Embryonic facial prominence (tissue), 1 donor: ENCODE measurements around the gene SOX15.
A peak's percentile ranks its signal among the peaks of the same experiment; 100 is the strongest.
"Not testable (repeated sequence)": the region's sequence is repeated elsewhere in the genome, so short reads cannot be mapped to it uniquely, and the experiment has no call there.

Experiments
- DNase-seq: peaks from one replicate; pipeline ENCODE4 v3.0.0-alpha.2; 2016; ENCODE audit errors: extremely low spot score

Gene SOX15

DNA sequence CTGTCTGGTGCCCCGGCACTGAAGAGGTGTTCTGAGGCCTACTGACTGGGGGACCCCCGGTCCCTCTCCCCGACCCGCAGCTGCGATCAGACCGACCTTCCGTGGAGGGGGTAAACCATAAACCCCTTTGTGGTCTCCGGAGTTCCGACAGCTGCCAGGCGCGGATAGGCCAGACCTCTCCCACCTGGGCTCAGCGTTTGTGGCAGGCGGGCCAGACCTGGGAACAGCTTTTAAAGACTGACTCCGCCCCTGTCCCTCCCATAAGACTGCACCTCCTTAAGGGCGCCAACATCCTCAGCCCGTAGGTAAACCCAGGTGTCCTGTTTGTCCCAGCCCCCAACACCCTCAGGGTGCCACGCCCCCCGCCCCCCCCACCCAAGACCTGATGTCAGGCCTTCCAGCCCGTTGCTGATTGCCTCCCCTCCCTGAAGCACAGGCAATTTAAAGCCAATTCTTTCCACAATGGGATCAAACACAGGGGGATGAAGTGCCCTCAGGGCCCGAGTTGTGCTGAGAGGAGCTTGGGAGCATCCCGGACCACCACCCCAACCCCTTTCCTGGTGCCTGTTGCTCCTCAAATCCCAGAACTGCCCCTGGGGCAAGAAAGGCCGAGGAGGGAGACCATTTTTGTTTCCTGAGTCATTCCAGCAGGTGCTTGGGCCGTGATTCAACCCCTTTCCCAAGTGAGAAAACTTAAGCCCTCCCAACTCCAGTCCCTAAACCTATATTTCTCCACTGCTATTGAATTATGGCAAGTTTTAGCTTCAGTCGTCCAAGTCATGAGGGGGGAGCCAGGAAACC, at the start of gene SOX15:
Gene SOX15, minus strand, starts transcription at position 204 of the 801 bp plus-strand sequence. CDS start 418 bp downstream, outside the sequence.
- DNase-seq: no peak

DNA sequence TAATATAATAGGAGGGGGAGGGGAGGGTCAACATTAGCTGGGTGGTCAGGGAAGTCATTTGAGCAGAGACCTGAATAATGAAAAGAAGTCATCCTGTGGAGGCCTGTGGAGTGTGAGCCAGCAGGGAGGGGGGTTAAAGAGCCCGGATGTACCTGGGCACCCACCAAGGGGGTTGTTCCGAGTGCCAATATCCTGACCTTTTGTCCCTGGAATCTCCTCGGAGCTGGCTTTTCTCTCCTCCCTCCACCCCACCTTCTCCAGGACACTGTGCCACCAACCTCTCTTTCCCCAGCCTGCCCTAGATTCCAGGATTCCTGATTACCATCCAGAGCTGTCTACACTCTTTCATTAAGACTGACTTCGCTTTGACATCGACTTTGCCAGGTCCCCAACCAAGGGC, 46.3 kb upstream of the SOX15 start:
- no peak for DNase-seq

DNA sequence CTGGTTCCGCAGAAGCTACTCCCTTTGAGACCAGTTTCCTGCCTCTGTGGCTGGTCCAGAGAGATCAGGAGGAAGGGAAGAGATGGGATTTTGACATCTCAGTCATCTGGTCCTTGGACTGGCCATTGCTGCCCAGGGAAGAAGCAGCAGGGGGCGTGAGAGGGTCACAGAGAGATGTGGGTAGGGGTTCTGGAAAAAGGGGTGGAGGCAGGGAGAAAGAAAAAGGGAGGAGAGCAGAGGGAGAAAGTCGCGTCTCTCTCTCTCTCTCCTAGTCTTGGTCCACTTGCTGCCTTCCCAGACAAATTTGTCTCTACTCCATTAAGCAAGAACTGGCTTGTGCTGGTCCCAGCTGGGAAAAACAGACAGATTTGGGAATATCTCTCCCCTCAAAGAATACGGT, 44.5 kb upstream of the SOX15 start:
- no peak for DNase-seq

DNA sequence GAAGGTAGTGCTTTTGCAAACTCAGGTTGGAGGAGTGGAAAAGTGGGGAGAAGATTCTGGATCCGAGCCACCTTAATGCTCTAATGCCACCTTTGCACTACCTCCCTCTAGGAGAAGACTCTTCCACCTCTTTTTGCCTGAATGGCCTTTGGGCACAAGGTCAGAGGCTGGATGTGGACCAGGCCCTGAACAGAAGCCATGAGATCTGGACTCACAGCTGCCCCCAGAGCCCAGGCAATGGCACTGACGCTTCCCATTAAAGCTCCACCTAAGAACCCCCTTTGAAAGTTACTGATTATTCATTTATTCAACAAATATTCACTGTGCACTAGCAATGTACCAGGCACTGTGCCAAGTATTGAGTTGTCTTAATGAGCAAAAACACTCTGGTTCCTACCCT, 43.2 kb upstream of the SOX15 start:
- no peak for DNase-seq

DNA sequence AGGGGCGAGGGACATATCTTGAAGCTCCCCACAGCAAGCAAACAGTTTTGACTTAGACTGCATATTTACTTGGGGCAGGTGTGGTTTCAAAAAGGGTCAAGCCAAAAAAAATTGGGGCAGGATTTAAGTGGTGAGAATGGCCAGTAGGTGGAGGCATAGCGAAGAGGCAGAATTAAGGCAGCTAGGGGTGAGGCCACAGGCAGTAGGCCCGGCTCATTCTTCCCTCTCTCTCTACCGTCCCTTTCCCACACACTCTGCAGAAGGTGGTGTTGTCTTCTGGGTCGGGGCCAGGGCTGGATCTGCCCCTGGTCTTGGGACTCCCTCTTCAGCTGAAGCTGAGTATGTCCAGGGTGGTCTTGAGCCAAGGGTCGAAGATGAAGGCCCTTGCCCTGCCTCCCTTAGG, 42.6 kb upstream of the SOX15 start:
- no peak for DNase-seq

DNA sequence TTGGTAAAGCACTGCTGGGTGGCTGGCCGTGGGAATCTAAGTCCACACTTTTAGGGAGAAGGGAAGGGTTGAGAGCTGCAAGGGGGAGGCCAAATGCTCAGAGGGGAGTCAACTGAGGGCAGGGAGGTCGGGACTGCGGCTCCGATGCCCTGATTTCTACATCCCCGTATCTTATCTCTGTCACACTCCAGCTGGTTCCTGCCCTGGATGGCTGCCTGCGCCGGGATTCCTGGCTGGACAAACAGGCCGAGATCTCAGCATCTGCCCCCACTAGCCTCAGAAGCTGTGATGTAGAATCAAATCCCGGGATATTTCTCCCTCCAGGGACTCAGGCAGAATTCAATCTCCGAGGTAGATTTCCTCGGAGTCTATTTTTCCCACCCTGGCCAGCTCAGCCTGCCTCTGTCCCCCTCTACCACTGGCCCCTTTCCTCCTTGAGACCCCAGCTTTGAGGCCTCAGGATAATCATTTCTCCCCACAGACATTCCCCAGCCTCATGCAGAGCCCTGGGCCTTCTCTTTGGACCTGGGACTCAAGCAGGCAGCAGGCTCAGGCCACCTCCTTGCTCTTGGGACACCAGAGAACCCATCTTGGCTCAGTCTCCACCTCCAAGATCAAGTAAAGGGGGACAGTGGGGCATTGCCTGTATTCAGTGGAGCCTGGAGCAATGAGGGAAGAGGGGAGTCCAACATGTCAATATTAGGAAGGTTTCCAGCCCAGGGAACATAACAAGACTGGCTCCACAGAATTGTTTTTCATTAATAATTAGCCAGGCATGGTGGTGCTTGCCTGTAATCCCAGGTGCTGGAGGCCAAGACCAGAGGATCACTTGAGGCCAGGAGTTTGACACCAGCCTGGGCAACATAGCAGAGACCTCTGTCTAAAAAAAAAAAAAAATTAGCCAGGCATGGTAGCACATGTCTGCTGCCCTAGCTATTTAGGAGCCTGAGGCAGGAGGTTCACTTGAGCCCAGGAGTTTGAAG, 41.8 kb upstream of the SOX15 start:
- DNase-seq: no peak

DNA sequence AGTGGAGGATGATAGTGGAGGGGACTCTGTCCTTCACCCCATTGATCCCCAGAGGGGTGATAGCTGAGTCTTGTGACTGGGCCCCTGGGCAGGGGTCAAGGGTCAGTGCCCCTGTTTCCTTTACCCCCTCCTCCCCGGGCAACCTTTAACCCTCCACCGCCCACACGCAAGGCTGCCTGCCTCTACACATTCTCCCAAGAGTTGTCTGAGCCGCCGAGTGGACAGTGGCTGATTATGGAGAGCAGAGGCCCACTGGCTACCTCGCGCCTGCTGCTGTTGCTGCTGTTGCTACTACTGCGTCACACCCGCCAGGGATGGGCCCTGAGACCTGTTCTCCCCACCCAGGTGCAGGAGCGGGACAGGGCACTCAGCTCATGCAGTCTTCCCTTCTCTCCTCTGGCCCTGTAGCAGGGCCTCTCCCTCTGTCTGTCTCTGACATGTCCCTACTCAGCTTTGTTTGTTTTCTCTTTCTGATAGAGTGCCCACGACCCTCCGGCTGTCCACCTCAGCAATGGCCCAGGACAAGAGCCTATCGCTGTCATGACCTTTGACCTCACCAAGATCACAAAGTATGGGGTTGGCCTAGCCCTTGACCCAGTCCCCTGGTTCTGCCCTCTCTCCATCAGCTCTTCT, 40.2 kb upstream of the SOX15 start, which contains the start of gene SHBG:
Gene SHBG, plus strand, starts transcription at position 197 of the 633 bp plus-strand sequence. Its CDS starts 38 bp downstream, at position 235.
- DNase-seq: no peak

DNA sequence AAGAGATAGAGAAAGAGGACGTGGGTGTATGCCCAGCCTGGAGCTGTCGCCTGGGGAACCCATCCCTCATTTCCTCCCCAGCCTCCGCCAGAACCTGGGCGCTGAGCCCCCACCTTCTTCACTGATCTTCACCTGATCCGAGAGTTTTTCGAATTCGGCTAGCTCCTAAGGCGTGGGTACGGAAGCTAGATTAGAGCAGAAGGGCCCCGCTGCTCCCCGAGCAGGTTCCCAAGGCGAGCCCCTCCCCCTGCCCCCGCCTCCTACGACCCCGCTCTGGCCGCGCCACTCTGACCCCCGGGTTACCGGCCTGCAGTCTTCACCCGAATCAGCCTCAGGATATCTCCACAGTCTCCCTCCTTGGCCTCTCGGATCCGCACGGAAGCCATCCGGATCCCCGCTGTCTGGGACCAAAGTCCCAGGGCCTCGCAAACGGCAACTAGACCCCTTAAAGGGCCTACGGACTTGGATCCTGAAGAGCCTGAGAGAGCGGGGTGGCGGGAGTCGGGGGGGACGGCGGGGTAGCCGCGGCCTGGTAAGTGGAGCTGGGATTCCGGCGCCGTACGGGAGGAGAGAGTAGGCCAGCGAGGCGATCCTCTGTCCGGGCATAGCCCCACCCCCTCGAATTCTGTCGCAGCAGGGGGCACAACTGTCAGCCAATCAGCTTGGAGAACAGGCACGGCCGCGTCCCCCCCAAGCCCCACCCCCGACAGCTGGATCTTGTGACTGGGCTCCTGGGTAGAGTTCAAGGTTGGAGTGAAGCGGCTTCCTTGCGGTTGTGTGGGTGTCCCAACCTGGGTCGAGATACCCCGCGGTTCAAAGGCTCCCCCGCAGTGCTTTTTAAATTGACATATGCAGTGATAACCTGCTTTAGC, 37.6 kb upstream of the SOX15 start, which contains the start of gene SAT2:
Gene SAT2, minus strand, starts transcription at position 572 of the 872 bp plus-strand sequence. Its CDS starts 186 bp downstream, at position 386.
- peak; percentile 74 for DNase-seq

DNA sequence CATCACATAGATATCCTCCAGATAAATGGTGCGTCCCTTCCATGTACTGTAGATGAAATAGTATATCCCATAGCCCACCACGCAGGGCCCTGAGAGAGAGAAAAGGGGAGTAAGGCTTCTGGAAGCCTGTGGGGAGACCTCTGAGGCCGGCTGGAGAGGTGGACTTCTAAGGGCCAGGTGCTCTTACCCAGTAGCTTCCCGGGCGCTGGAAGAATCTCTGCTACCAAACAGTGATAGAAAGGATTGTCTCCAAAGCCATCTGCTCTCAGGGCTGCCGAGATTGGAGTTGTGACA, 37.0 kb upstream of the SOX15 start:
- DNase-seq: no peak

DNA sequence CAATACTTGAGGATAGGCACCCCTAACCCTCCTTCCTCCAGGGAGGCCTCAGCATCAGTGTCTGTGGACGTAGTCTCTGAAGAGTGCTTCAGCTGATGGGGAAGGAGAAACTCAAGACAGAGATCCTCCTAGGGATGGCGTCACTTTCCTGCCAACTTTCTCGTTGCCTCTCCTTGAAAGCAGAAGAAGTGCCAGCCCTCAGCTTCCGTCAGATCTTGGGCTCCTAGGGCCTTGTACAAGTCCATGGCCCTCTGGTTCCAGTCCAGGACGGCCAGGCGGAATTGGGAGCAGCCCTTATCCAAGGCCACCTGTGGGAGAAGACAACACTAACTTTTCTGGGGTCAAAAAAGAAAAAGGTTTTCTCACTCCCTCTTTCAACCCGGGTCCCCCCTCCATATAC, 36.4 kb upstream of the SOX15 start:
- no peak for DNase-seq

DNA sequence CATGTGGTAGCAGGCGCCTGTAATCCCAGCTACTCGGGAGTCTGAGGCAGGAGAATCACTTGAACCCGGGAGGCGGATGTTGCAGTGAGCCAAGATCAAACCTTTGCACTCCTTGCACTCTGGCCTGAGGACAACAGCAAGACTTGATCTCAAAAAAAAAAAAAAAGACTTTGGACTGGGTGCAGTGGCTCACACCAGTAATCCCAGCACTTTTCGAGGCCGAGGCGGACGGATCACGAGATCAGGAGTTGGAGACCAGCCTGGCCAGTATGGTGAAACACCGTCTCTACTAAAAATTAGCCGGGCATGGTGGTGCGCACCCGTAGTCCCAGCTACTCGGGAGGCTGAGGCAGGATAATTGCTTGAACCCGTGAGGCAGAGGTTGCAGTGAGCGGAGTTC, 35.9 kb upstream of the SOX15 start:
- DNase-seq: not testable (repeated sequence)

DNA sequence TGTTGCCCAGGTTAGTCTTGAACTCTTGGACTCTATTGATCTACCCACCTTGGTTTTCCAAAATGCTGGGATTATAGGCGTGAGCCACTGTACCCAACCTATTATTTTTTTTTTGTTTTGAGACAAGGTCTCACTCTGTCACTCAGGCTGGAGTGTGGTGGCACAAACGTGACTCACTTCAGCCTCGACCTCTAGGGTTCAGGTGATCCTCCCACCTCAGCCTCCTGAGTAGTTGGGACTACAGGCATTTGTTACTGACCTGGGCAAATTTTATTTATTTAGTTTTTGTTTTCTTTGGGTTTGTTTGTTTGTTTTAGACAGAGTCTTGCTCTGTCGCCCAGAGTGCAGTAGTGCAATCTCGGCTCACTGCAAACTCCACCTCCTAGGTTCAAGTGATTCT, 33.8 kb upstream of the SOX15 start:
- no peak for DNase-seq

DNA sequence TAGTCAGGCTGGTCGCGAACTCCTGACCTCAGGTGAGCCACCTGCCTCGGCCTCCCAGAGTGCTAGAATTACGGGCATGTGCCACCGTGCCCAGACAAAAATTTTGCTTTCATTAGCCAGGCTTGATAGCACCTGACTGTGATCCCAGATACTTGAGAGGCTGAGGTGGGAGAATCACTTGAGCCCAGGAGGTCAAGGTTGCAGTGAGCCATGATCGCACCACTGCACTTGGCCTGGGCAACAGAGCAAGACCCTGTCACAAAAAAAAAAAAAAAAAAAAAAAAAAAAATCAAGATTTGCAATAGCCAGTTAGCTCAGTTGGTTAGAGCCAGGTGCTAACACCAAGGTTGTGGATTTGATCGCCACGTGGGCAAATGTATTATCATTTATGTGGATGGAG, 30.9 kb upstream of the SOX15 start:
- DNase-seq: no peak

DNA sequence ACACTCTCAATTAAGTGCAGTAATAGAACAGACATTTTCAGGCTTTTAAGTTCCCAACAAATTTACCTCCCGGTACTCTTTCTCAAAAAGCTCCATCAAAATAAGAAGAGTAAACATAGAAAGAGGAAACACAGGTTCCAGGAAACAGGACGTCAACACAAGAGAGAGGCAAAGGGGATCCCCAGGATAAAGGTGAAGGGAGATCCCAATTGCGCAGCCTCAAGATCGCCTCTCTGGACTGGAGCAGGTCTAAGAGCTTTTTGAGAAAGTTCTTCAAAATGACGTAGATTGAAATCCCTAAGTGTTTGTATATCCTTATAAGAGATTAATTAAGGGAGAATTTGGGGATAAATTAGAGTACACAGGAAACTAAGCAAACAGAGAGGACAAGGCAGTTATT, 28.7 kb upstream of the SOX15 start:
- no peak for DNase-seq

DNA sequence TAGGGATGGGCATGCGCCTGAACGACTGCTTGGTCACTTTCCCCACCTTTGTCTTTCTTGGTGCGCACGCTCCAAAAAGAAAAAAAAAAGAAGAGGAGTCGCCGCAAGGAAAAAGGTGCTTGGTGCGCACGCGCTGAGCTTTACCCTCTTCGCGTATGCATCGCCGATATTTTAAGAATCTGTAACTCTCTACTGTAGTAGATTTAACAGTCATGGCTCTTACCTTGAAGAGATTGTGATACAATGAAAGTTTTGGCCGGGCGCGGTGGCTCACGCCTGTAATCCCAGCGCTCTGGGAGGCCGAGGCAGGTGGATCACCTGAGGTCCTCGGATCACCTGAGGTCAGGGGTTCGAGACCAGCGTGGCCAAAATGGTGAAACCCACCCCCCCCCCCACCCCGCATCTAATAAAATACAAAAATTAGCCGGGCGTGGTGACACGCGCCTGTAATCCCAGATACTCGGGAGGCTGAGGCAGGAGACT, 25.4 kb upstream of the SOX15 start:
- no peak for DNase-seq

DNA sequence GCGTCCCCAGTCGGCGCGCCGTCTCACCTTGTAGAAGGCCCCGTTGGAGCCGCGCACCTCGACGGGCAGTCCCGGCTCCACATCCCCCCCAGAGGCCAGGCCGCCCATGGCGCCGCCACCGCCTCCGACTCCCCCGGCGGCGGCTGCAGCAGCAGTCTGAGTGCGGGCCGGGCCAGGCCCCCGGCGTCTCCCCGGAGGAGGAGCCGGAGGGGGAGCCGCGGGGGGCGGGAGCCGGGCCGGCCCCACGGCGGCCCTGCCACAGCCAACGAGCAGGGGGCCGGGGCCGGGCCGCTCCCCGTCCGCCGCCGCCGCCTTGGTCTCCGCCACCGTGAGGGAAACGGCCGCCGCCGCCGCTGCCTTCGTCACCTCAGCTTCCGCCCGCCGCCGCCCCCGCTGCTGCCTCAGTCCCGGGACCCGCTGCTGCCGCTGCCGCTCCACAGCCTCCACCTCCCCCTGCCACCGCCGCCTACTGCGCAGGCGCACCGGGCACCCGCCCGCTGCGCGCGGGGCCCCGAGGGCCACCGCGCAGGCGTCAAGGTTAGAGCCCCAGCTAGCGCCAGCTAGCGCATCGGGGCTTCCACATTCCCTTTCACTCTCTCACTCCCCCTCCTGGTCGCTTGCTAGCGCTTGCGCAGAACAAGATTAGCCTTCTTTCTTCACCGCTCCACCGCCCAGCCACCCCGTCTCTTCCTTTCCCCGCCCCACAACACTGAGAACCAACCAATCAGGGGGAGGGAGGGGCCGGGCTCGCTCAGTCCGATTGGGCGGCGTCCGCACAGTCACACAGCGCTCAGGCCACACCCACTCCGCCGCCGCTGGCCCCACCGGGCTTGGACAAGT, 24.8 kb upstream of the SOX15 start, which contains the start of gene FXR2:
Gene FXR2, minus strand, starts transcription at position 473 of the 840 bp plus-strand sequence. Its CDS starts 365 bp downstream, at position 108.
- peak; percentile 100 for DNase-seq

DNA sequence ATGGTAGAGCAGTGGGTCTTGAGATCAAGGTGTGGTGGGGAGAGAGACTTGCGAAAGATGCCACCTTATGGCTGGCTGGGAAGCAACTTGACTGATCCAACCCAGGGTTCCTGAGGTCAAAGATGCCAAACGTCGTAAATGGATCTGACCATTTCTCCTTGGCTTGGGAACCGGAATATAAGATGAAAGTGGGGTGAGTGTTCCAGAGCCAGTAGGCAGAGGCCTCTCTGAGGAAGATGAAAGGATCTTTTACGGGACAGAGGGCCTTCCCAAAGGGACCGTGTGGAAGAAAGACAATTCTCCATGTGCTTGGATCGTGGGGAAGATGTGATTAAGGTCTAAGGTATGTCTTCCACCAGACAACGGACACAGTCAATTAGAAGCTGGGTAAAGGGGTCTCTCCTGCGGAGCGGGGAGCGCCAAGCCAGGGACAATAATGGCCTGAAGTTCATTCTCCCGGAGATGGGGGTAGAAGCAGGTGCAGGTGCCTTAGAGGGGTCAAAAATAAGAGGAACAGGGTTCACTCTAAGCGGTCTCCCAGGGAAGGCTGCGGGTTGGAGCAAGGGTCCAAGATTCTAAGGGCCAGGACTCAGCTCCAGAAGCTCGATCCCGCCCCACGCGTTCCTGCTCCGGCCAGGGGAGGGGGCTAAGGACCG, 24.0 kb upstream of the SOX15 start:
- no peak for DNase-seq

DNA sequence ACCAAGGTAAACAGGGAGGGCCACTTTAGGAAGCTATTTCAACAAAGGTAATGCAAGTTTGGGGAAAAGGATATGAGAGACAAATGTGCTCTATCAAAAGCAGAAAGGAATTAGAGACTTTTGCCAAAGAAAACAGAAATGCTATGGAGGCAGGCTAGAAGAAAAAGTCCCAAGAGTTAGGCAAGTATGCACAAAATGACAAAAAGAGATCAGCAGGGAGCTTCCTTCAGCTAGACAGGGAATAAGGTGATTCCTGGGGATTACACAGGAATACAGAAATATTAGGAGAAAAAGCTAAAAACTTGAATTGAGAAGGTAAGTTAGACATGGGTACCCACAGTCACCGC, 22.4 kb upstream of the SOX15 start:
- no peak for DNase-seq

DNA sequence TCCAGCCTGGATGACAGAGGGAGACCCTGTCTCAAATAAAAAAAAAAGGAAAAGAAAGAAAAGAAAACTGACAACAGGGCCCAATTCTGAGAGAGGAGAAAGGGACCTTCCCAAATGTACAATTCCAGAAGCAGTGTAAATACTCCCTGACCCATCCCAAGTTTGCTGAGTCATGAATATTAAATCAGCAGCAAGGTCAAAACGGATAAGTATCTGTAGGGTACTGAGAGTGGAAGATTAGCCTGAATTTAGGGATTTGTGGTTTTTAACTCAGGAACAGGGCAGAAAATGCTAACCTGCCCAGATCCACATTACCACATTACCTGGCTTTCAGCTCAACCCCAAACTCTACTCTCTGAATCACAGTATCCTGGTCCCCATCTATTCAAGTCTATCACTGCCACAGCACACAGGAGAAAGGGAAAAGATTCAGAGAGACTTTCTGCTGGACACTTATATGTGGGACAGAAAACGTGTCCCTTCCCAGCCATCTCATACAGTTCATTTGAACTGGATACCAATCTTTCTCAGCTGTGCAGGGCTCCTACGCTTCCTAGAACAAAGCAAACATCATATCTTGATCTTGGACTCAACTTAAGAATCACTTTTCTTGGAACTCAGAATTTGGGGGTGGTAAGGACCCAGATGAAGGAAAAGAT, 21.9 kb upstream of the SOX15 start:
- no peak for DNase-seq
